ENCODE results near the gene CLECL1. TPM values are rescaled to one million over a fixed set of nuclear protein-coding genes. Genes with fewer than 3 reads are reported as not detected.

The CLECL1 gene
- total and polyA plus RNA-seq, 9 of the 15 experiments (the other 6 are each of a cell fraction or from before 2014, with no cell fraction given): 0.13 to 0.25 TPM; not detected in 7

DNA sequence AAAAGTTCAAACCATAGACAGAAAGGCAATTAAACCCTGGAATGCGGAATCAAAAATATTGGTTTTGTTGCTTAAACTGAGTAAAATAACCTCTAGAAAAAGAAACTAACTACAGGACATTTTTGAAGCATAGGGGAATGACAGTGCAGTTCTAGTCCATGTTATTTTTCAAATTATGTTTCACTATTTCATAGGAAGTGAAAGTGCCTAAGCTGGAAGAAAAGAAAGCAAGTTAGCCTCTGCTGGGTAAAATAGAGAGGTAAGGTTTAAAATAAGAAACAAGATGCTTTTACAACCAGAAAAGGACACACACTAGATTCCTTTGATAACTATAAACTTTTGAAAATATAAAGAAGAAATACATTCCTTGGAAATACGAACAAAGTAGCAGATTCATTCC, 1.1 kb downstream of the CLECL1 start (continued):
- TF ChIP-seq, protein P1, sequence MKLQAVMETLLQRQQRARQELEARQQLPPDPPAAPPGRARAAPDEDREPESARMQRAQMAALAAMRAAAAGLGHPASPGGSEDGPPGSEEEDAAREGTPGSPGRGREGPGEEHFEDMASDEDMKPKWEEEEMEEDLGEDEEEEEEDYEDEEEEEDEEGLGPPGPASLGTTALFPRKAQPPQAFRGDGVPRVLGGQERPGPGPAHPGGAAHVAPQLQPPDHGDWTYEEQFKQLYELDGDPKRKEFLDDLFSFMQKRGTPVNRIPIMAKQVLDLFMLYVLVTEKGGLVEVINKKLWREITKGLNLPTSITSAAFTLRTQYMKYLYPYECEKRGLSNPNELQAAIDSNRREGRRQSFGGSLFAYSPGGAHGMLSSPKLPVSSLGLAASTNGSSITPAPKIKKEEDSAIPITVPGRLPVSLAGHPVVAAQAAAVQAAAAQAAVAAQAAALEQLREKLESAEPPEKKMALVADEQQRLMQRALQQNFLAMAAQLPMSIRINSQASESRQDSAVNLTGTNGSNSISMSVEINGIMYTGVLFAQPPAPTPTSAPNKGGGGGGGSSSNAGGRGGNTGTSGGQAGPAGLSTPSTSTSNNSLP (IDR thresholded peaks at IDR 0.05; ENCODE audit: borderline replicate concordance, low read depth, low read length): no peak
- TF ChIP-seq RUNX1 (IDR thresholded peaks at IDR 0.05; ENCODE audit: low read depth) (no peak), ZNF316 (IDR thresholded peaks at IDR 0.05) (peak; percentile 76), ZFP36 (IDR thresholded peaks at IDR 0.05; ENCODE audit: low read depth, low read length, partially characterized antibody) (no peak), MYBL2 (IDR thresholded peaks at IDR 0.05; ENCODE audit: low read depth) (peak; percentile 51; the same call in 1 of the 2 replicates), MYBL2 (CRISPR knock-in tag; IDR thresholded peaks at IDR 0.05; ENCODE audit: borderline replicate concordance) (no peak), MAFF (IDR thresholded peaks at IDR 0.05; ENCODE audit: low read length) (peak; percentile 29; the same call in 1 of the 2 replicates), NFE2 (IDR thresholded peaks at IDR 0.05; ENCODE audit: low read depth) (peak; percentile 69), NFATC3 (IDR thresholded peaks at IDR 0.05) (no peak)
- TF ChIP-seq, protein P2, sequence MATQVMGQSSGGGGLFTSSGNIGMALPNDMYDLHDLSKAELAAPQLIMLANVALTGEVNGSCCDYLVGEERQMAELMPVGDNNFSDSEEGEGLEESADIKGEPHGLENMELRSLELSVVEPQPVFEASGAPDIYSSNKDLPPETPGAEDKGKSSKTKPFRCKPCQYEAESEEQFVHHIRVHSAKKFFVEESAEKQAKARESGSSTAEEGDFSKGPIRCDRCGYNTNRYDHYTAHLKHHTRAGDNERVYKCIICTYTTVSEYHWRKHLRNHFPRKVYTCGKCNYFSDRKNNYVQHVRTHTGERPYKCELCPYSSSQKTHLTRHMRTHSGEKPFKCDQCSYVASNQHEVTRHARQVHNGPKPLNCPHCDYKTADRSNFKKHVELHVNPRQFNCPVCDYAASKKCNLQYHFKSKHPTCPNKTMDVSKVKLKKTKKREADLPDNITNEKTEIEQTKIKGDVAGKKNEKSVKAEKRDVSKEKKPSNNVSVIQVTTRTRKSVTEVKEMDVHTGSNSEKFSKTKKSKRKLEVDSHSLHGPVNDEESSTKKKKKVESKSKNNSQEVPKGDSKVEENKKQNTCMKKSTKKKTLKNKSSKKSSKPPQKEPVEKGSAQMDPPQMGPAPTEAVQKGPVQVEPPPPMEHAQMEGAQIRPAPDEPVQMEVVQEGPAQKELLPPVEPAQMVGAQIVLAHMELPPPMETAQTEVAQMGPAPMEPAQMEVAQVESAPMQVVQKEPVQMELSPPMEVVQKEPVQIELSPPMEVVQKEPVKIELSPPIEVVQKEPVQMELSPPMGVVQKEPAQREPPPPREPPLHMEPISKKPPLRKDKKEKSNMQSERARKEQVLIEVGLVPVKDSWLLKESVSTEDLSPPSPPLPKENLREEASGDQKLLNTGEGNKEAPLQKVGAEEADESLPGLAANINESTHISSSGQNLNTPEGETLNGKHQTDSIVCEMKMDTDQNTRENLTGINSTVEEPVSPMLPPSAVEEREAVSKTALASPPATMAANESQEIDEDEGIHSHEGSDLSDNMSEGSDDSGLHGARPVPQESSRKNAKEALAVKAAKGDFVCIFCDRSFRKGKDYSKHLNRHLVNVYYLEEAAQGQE (IDR thresholded peaks at IDR 0.05; ENCODE audit: borderline replicate concordance): no peak
- TF ChIP-seq, protein P2 (CRISPR knock-in tag; IDR thresholded peaks at IDR 0.05; ENCODE audit: low read depth): no peak
- TF ChIP-seq, protein P3, sequence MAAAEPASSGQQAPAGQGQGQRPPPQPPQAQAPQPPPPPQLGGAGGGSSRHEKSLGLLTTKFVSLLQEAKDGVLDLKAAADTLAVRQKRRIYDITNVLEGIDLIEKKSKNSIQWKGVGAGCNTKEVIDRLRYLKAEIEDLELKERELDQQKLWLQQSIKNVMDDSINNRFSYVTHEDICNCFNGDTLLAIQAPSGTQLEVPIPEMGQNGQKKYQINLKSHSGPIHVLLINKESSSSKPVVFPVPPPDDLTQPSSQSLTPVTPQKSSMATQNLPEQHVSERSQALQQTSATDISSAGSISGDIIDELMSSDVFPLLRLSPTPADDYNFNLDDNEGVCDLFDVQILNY (CRISPR knock-in tag; IDR thresholded peaks at IDR 0.05): no peak
